ENCODE results near the gene NOP9. TPM values are rescaled to one million over a fixed set of nuclear protein-coding genes. Genes with fewer than 3 reads are reported as not detected.

Gene NOP9
- total and polyA plus RNA-seq, 2 experiments from 2014 or later: 2.5 to 23.7 TPM

- TF ChIP-seq EZH2phosphoT487 (IDR thresholded peaks at IDR 0.05; ENCODE audit: insufficient read depth, low read depth) (no peak), EZH2 (IDR thresholded peaks at IDR 0.05; ENCODE audit: insufficient read depth, poor library complexity, severe bottlenecking) (no peak)
- H3K9me2 ChIP-seq (ENCODE audit: insufficient read depth): no peaks in the 10 kb centered on the region
- in situ Hi-C loops (cut with MboI): no loop called here
- H3K4me1 ChIP-seq (ENCODE audit: insufficient read depth): peaks cover 7% of the 10 kb centered on the region
- H3K4me2 ChIP-seq (ENCODE audit: unreplicated experiment): no peak overlapping the region
- no peak overlapping the region for H2AFZ ChIP-seq
- no peak overlapping the region for H3K9ac ChIP-seq
- no peaks in the 10 kb centered on the region for H4K20me1 ChIP-seq (ENCODE audit: insufficient read depth)
- H3K27ac ChIP-seq: no peak overlapping the region
- H3F3A ChIP-seq (ENCODE audit: insufficient read depth): no peaks in the 10 kb centered on the region
- H3K9me3 ChIP-seq (ENCODE audit: low read depth): no peaks in the 10 kb centered on the region
- 86 to 87% methylated on average over 19 of the region's 19 CpGs for WGBS, 2 experiments (ENCODE audit: low coverage in 1 of 2, low lambda C conversion rate in 2 of 2, missing lambda C conversion rate in 2 of 2)
- H3K79me2 ChIP-seq (ENCODE audit: insufficient read depth): no peaks in the 10 kb centered on the region
- DNase-seq: no peak
- no peaks in the 10 kb centered on the region for H3K36me3 ChIP-seq (ENCODE audit: low read depth)
- no peak overlapping the region for H3K4me3 ChIP-seq
- H3K27me3 ChIP-seq (replicated peaks; ENCODE audit: insufficient read depth): no peaks in the 10 kb centered on the region
Observed at GRCh38 chr14:24261969-24262327, 37.7 kb upstream of the NOP9 start.

DNA sequence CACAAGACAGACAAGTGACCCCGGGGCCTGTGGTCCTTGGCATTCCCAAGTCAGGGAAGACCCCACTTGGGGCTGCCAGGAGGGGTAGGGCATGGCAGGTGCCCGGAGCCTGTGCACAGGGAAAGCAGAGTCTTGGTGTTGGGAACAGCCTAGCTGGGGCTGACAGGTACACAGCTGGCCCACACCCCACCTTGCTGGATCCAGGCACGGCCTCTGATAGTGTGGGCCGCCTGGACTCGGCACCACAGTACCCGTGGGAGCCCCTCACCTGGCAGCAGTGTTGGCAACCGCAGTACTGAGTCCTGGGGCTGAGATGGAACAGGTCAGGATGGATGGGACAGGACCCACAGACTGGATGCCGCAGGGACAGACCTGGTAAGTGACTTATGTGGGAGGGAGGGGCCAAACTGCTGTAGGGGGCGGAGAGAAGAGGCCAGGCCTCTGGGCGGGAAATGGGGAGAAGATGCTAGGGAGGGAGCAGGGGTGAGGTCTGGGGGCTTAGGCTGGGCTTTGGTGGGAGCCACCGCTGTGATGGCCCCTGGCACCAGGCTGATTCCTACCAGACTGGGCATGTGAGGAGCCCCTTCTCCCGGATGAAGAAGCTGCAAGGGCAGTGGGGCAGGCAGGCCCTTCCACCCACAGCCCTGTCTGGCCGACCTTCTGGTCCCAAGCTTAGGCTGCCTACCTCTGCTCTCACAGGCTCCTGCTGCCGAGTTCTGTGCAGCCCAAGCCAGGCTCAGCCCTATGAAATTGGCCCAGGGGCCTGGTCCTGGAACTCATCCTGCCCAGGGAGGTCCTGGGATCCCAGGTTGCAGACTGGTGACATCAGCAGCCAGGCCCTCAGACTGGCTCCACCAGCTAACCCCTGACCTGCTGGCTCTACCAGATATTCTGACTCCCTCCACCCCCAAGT, 36.6 kb upstream of the NOP9 start, which contains the start of gene TGM1:
TGM1 (minus strand) TSS at position 357 of the 913 bp plus-strand sequence. CDS start 825 bp downstream, outside the sequence.
- Histone ChIP-seq H3K27me3 (replicated peaks; ENCODE audit: insufficient read depth) (no peaks in the 10 kb centered on the region), H3K36me3 (ENCODE audit: low read depth) (no peaks in the 10 kb centered on the region), H3K79me2 (ENCODE audit: insufficient read depth) (no peaks in the 10 kb centered on the region), H3K4me2 (ENCODE audit: unreplicated experiment) (no peak within 1 kb of the TSS), H2AFZ (no peak within 1 kb of the TSS), H3K4me1 (ENCODE audit: insufficient read depth) (peaks cover 7% of the 10 kb centered on the region), H3K27ac (no peak within 1 kb of the TSS), H3K9me2 (ENCODE audit: insufficient read depth) (no peaks in the 10 kb centered on the region), H3K4me3 (no peak within 1 kb of the TSS), H4K20me1 (ENCODE audit: insufficient read depth) (no peaks in the 10 kb centered on the region), H3K9ac (no peak within 1 kb of the TSS), H3K9me3 (ENCODE audit: low read depth) (no peaks in the 10 kb centered on the region), H3F3A (ENCODE audit: insufficient read depth) (no peaks in the 10 kb centered on the region)
- DNase-seq: no peak
- WGBS, 2 experiments (ENCODE audit: low coverage in 1 of 2, low lambda C conversion rate in 2 of 2, missing lambda C conversion rate in 2 of 2): 68 to 70% methylated on average over 13 to 14 of the region's 14 CpGs
- TF ChIP-seq EZH2 (IDR thresholded peaks at IDR 0.05; ENCODE audit: insufficient read depth, poor library complexity, severe bottlenecking) (no peak), EZH2phosphoT487 (IDR thresholded peaks at IDR 0.05; ENCODE audit: insufficient read depth, low read depth) (no peak)
- in situ Hi-C loops (cut with MboI): no loop called here

DNA sequence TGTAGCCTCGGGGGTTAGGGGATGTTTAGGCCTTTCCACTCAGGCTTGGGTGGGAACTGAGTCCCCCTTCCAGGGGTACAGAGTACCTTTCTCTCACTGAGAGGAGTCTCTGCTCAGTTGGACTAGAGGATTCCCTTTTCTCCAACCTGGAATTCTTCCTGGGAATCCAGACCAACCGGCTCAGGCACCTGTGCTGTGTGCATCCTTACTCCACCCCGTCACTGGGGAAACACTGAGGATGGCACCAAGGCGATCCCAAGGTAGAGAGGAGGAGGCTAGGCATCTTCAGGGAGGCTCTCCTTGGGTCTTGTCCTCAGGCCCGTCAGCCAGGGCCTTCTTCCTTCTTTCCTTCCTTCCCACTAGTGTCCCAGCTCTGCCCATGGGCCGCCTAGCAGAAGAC, 35.8 kb upstream of the NOP9 start:
- WGBS, 2 experiments (ENCODE audit: low coverage in 1 of 2, low lambda C conversion rate in 2 of 2, missing lambda C conversion rate in 2 of 2): 65 to 76% methylated on average over 6 of the region's 6 CpGs
- no peaks in the 10 kb centered on the region for H3K9me3 ChIP-seq (ENCODE audit: low read depth)
- H3K36me3 ChIP-seq (ENCODE audit: low read depth): no peaks in the 10 kb centered on the region
- H2AFZ ChIP-seq: no peak overlapping the region
- no peaks in the 10 kb centered on the region for H3K9me2 ChIP-seq (ENCODE audit: insufficient read depth)
- no peaks in the 10 kb centered on the region for H3K79me2 ChIP-seq (ENCODE audit: insufficient read depth)
- DNase-seq: no peak
- H3F3A ChIP-seq (ENCODE audit: insufficient read depth): no peaks in the 10 kb centered on the region
- no peak overlapping the region for H3K9ac ChIP-seq
- TF ChIP-seq EZH2 (IDR thresholded peaks at IDR 0.05; ENCODE audit: insufficient read depth, poor library complexity, severe bottlenecking) (no peak), EZH2phosphoT487 (IDR thresholded peaks at IDR 0.05; ENCODE audit: insufficient read depth, low read depth) (no peak)
- no peaks in the 10 kb centered on the region for H4K20me1 ChIP-seq (ENCODE audit: insufficient read depth)
- H3K27me3 ChIP-seq (replicated peaks; ENCODE audit: insufficient read depth): no peaks in the 10 kb centered on the region
- no peak overlapping the region for H3K27ac ChIP-seq
- H3K4me1 ChIP-seq (ENCODE audit: insufficient read depth): peaks cover 7% of the 10 kb centered on the region
- H3K4me3 ChIP-seq: no peak overlapping the region
- in situ Hi-C loops (cut with MboI): no loop called here
- H3K4me2 ChIP-seq (ENCODE audit: unreplicated experiment): no peak overlapping the region

GRCh38 chr14:24264298-24264697, 35.4 kb upstream of the NOP9 start:
- H3K36me3 ChIP-seq (ENCODE audit: low read depth): no peaks in the 10 kb centered on the region
- H3K27me3 ChIP-seq (replicated peaks; ENCODE audit: insufficient read depth): no peaks in the 10 kb centered on the region
- WGBS, 2 experiments (ENCODE audit: low coverage in 1 of 2, low lambda C conversion rate in 2 of 2, missing lambda C conversion rate in 2 of 2): 52 to 61% methylated on average over 6 of the region's 6 CpGs
- no peaks in the 10 kb centered on the region for H3F3A ChIP-seq (ENCODE audit: insufficient read depth)
- H3K4me2 ChIP-seq (ENCODE audit: unreplicated experiment): no peak overlapping the region
- H3K9ac ChIP-seq: no peak overlapping the region
- TF ChIP-seq EZH2phosphoT487 (IDR thresholded peaks at IDR 0.05; ENCODE audit: insufficient read depth, low read depth) (no peak), EZH2 (IDR thresholded peaks at IDR 0.05; ENCODE audit: insufficient read depth, poor library complexity, severe bottlenecking) (no peak)
- no peaks in the 10 kb centered on the region for H3K9me3 ChIP-seq (ENCODE audit: low read depth)
- H3K9me2 ChIP-seq (ENCODE audit: insufficient read depth): no peaks in the 10 kb centered on the region
- H2AFZ ChIP-seq: no peak overlapping the region
- peaks cover 2% of the 10 kb centered on the region for H3K4me1 ChIP-seq (ENCODE audit: insufficient read depth)
- H3K4me3 ChIP-seq: no peak overlapping the region
- no peaks in the 10 kb centered on the region for H3K79me2 ChIP-seq (ENCODE audit: insufficient read depth)
- H4K20me1 ChIP-seq (ENCODE audit: insufficient read depth): no peaks in the 10 kb centered on the region
- H3K27ac ChIP-seq: no peak overlapping the region
- no peak for DNase-seq
- in situ Hi-C loops (cut with MboI): no loop called here

Data from GM23248 (cell line).